AG04449 (cell line): ENCODE measurements around the gene TRIM75.
"Not testable (repeated sequence)": the region's sequence is repeated elsewhere in the genome, so short reads cannot be mapped to it uniquely, and the experiment has no call there.

Experiments
- CTCF ChIA-PET: fragments of 350-600 bp; formaldehyde crosslinking; extraction: SDS; loops from one replicate; lab custom pipeline; 2021; ENCODE audit warnings: antibody characterized with exemption; lab: Yijun Ruan, JAX
- POLR2A ChIA-PET: fragments of 400-600, 350-600 bp; formaldehyde crosslinking; extraction: SDS; loops from one replicate; lab custom pipeline; 2020; ENCODE audit warnings: antibody characterized with exemption, inconsistent platforms; lab: Yijun Ruan, JAX
- DNase-seq: peaks from one replicate; pipeline ENCODE4 v3.0.0-alpha.2; 2010; ENCODE audit warnings: low read depth, low spot score
- H3K4me3 ChIP-seq: 2 replicates; pipeline ENCODE4 v1.5.1; 2011; ENCODE audit warnings: low read depth, mild to moderate bottlenecking, control low read depth, low read length
- CTCF ChIP-seq: IDR thresholded peaks from one replicate; pipeline ENCODE4 v1.5.1; 2011; ENCODE audit warnings: mild to moderate bottlenecking, moderate library complexity, low read length, control low read depth, inconsistent platforms; ENCODE audit not compliant: insufficient read depth; ENCODE audit errors: missing control alignments

TRIM75 gene

GRCh38 chr4:165085946-165086345, 32.3 kb downstream of the TRIM75 start:
- POLR2A ChIA-PET: no interaction called here
- no peak overlapping the region for H3K4me3 ChIP-seq
- CTCF ChIA-PET: interaction anchor here (1.4 kb wide), 1 partner anchor 306 kb away, joined by 3 read pairs; no protein-coding TSS in a partner anchor
- no peak for TF ChIP-seq CTCF
- DNase-seq: no peak

GRCh38 chr4:165088366-165088765, 34.7 kb downstream of the TRIM75 start:
- CTCF ChIA-PET: interaction anchor here (1.0 to 2.1 kb wide), 2 partner anchors 9 to 1533 kb away, joined by 4 to 8 read pairs; no protein-coding TSS in a partner anchor

GRCh38 chr4:165092187-165092586, 38.5 kb downstream of the TRIM75 start:
- DNase-seq, H3K4me3 ChIP-seq: not testable (repeated sequence)
- ChIA-PET CTCF (interaction anchor here (1.0 kb wide), 1 partner anchor 314 kb away, joined by 3 read pairs; no protein-coding TSS in a partner anchor), POLR2A (interaction anchor here (0.6 kb wide), 1 partner anchor 73 kb away, joined by 3 read pairs; no protein-coding TSS in a partner anchor)

More at GRCh38 chr4:165088366-165088765, 34.7 kb downstream of the TRIM75 start:
- no peak for DNase-seq
- H3K4me3 ChIP-seq: no peak overlapping the region
- no peak for TF ChIP-seq CTCF
- POLR2A ChIA-PET: no interaction called here

- no peak for DNase-seq
- no peak for TF ChIP-seq CTCF
- H3K4me3 ChIP-seq: no peak overlapping the region
- CTCF ChIA-PET: interaction anchor here (0.7 to 1.0 kb wide), 2 partner anchors 327 to 1539 kb away, joined by 3 to 7 read pairs; no protein-coding TSS in a partner anchor
- POLR2A ChIA-PET: no interaction called here
These were observed 41.2 kb downstream of the TRIM75 start for GRCh38 chr4:165094873-165095272.

- ChIA-PET CTCF (interaction anchor here (1.0 kb wide), 1 partner anchor 327 kb away, joined by 7 read pairs; no protein-coding TSS in a partner anchor), POLR2A (no interaction called here)
- H3K4me3 ChIP-seq: no peak overlapping the region
- no peak for TF ChIP-seq CTCF
- no peak for DNase-seq
These were observed 41.6 kb downstream of the TRIM75 start for GRCh38 chr4:165095291-165095690.

- TF ChIP-seq CTCF: peak; percentile 48
- ChIA-PET POLR2A (interaction anchor here (0.6 kb wide), 1 partner anchor 44 kb away, joined by 5 read pairs; no protein-coding TSS in a partner anchor), CTCF (interaction anchor here (0.9 to 4.5 kb wide), 16 partner anchors 8 to 1548 kb away, joined by 3 to 71 read pairs (median 8); partner anchors contain the start of gene TMEM192)
- H3K4me3 ChIP-seq: no peak overlapping the region
- no peak for DNase-seq
These were observed 43.1 kb downstream of the TRIM75 start for GRCh38 chr4:165096776-165097175.
